OCI-LY3 (cell line): ENCODE results near the gene FAM13A.

Experiments
- H2AFZ ChIP-seq: fragments of 200-600, 300-600 bp; shearing (Covaris generic); 2 replicates; pipeline ENCODE4 v1.6.0; 2014; ENCODE audit warnings: antibody characterized with exemption, low read depth, low read length
- H3K27ac ChIP-seq: fragments of 200-600, 300-600 bp; sonication (generic); 2 replicates; pipeline ENCODE4 v1.5.1; 2014; ENCODE audit warnings: mild to moderate bottlenecking, low read length, moderate library complexity, mixed read lengths
- H3K27me3 ChIP-seq: fragments of 200-600, 300-600 bp; sonication (generic); 2 replicates; pipeline ENCODE4 v1.6.1; 2014; ENCODE audit warnings: low read depth, low read length, mixed read lengths
- H3K36me3 ChIP-seq: fragments of 200-600, 300-600 bp; sonication (generic); replicated peaks from 2 replicates; pipeline ENCODE3; 2014; ENCODE audit warnings: low read depth, low read length, mixed read lengths
- H3K4me1 ChIP-seq: fragments of 300-600, 200-600 bp; sonication (generic); 2 replicates; pipeline ENCODE4 v1.6.1; 2014; ENCODE audit warnings: low read length, mixed read lengths
- H3K4me2 ChIP-seq: fragments of 200-600, 300-600 bp; sonication (generic); 2 replicates; pipeline ENCODE4 v1.6.1; 2014; ENCODE audit warnings: low read length, mixed read lengths
- H3K4me3 ChIP-seq: fragments of 300-600, 200-600 bp; sonication (generic); 2 replicates; pipeline ENCODE4 v1.5.1; 2014; ENCODE audit warnings: antibody characterized with exemption, mild to moderate bottlenecking, low read length, moderate library complexity
- H3K79me2 ChIP-seq: fragments of 300-600, 200-600 bp; shearing (Covaris generic); 2 replicates; pipeline ENCODE4 v1.6.1; 2014; ENCODE audit warnings: mild to moderate bottlenecking, low read length, mixed read lengths
- H3K9ac ChIP-seq: fragments of 300-600, 200-600 bp; shearing (Covaris generic); 2 replicates; pipeline ENCODE4 v1.6.0; 2014; ENCODE audit warnings: mild to moderate bottlenecking, low read length, moderate library complexity
- H3K9me3 ChIP-seq: fragments of 200-600, 300-600 bp; shearing (Covaris generic); 2 replicates; pipeline ENCODE4 v1.6.1; 2014; ENCODE audit warnings: low read length, mixed read lengths; ENCODE audit not compliant: insufficient read depth
- H4K20me1 ChIP-seq: fragments of 200-600, 300-600 bp; sonication (generic); 2 replicates; pipeline ENCODE4 v1.6.1; 2016; ENCODE audit warnings: low read length, mixed read lengths; ENCODE audit not compliant: insufficient read depth
- CTCF ChIP-seq: fragments of 200-600, 300-600 bp; sonication (generic); IDR thresholded peaks from 2 replicates; pipeline ENCODE4 v1.5.1; 2014; ENCODE audit warnings: antibody characterized with exemption, low read length, low read depth
- EZH2phosphoT487 ChIP-seq: fragments of 200-600 bp; shearing (Covaris generic); IDR thresholded peaks from 2 replicates; pipeline ENCODE4 v1.6.1; 2018; ENCODE audit warnings: antibody characterized with exemption, mixed run types, low read depth

The FAM13A gene

GRCh38 chr4:88952081-88952480, 104.9 kb downstream of the FAM13A start:
- Histone ChIP-seq H4K20me1 (no peaks in the 10 kb centered on the region), H3K36me3 (peaks cover 8% of the 10 kb centered on the region), H2AFZ (no peak overlapping the region), H3K4me3 (no peak overlapping the region), H3K27ac (no peak overlapping the region), H3K9me3 (no peaks in the 10 kb centered on the region), H3K79me2 (no peaks in the 10 kb centered on the region), H3K27me3 (no peaks in the 10 kb centered on the region), H3K4me1 (peaks cover 22% of the 10 kb centered on the region), H3K9ac (no peak overlapping the region), H3K4me2 (0 out of 2 replicates have a peak overlapping the region, but pooled peaks have one; percentile 2)
- TF ChIP-seq EZH2phosphoT487 (no peak), CTCF (no peak)

DNA sequence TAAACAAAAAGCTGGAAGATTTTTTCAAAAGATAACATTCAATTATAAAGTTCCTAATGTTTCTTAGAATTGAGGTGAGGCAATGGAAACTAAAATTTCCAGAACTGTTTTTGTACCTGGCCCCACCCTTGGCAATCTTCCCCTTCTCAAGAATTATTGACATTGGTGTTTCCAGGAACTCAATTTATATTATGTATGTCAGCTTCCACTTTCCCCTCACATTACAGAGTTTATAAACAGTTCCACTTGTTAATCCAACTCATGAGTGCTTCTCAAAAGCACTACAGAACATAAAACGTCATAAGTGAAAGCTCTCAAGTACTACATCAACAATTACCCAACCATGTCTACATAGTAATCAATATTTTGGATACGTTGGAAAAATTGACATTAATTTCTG, 107.4 kb downstream of the FAM13A start:
- no peaks in the 10 kb centered on the region for H4K20me1 ChIP-seq
- H3K9ac ChIP-seq, result no peak overlapping the region
- no peaks in the 10 kb centered on the region for H3K9me3 ChIP-seq
- no peak overlapping the region for H2AFZ ChIP-seq
- peaks cover 22% of the 10 kb centered on the region for H3K4me1 ChIP-seq
- no peak overlapping the region for H3K4me3 ChIP-seq
- no peaks in the 10 kb centered on the region for H3K79me2 ChIP-seq
- H3K4me2 ChIP-seq, result no peak overlapping the region
- TF ChIP-seq EZH2phosphoT487 (no peak), CTCF (no peak)
- H3K27ac ChIP-seq, result no peak overlapping the region
- H3K36me3 ChIP-seq, result peaks cover 8% of the 10 kb centered on the region
- H3K27me3 ChIP-seq, result no peaks in the 10 kb centered on the region

- no peaks in the 10 kb centered on the region for H3K4me1 ChIP-seq
- no peak overlapping the region for H3K4me2 ChIP-seq
- no peak overlapping the region for H3K4me3 ChIP-seq
- H3K9me3 ChIP-seq, result no peaks in the 10 kb centered on the region
- no peak overlapping the region for H2AFZ ChIP-seq
- H3K9ac ChIP-seq, result no peak overlapping the region
- no peaks in the 10 kb centered on the region for H3K79me2 ChIP-seq
- H4K20me1 ChIP-seq, result no peaks in the 10 kb centered on the region
- H3K27me3 ChIP-seq, result no peaks in the 10 kb centered on the region
- no peaks in the 10 kb centered on the region for H3K36me3 ChIP-seq
- H3K27ac ChIP-seq, result no peak overlapping the region
- TF ChIP-seq EZH2phosphoT487, result no peak
- TF ChIP-seq CTCF, result no peak
These were observed 116.5 kb downstream of the FAM13A start for GRCh38 chr4:88940506-88940905.

GRCh38 chr4:88939697-88940096, 117.3 kb downstream of the FAM13A start:
- H3K4me3 ChIP-seq, result no peak overlapping the region
- H3K9me3 ChIP-seq, result no peaks in the 10 kb centered on the region
- H3K36me3 ChIP-seq, result no peaks in the 10 kb centered on the region
- H3K4me1 ChIP-seq, result no peaks in the 10 kb centered on the region
- no peak overlapping the region for H3K4me2 ChIP-seq
- no peak overlapping the region for H2AFZ ChIP-seq
- no peaks in the 10 kb centered on the region for H4K20me1 ChIP-seq
- TF ChIP-seq CTCF, result no peak
- TF ChIP-seq EZH2phosphoT487, result no peak
- no peaks in the 10 kb centered on the region for H3K79me2 ChIP-seq
- no peak overlapping the region for H3K9ac ChIP-seq
- H3K27me3 ChIP-seq, result no peaks in the 10 kb centered on the region
- no peak overlapping the region for H3K27ac ChIP-seq
